HepG2 (cell line): ENCODE measurements around the gene NEAT1. TPM values are rescaled to one million over a fixed set of nuclear protein-coding genes. Genes with fewer than 3 reads are reported as not detected.

Experiments used
- MAFK ChIP-seq, 2 experiments: IDR thresholded peaks in 1 of 2; conservative IDR thresholded peaks in 1 of 2; 2 replicates each; pipeline ENCODE4 v1.6.1; 2011; ENCODE audit warnings: improper control_type of control experiment in 2 of 2, low read length in 2 of 2
- SETDB1 ChIP-seq: sonication (generic); formaldehyde crosslinking; IDR thresholded peaks from 2 replicates; pipeline ENCODE4 v1.5.1; 2020; ENCODE audit warnings: missing genetic modification reagents, mild to moderate bottlenecking, borderline replicate concordance
- ZNF350 ChIP-seq: sonication (generic); formaldehyde crosslinking; IDR thresholded peaks from 2 replicates; pipeline ENCODE4 v1.4.0; 2020; ENCODE audit warnings: mild to moderate bottlenecking, low read depth, missing genetic modification reagents, borderline replicate concordance
- ZNF567 ChIP-seq: sonication (generic); formaldehyde crosslinking; IDR thresholded peaks from 2 replicates; pipeline ENCODE4 v1.8.1; 2023; ENCODE audit warnings: mild to moderate bottlenecking, missing genetic modification reagents, borderline replicate concordance
- ZNF83 ChIP-seq: sonication (generic); formaldehyde crosslinking; IDR thresholded peaks from 2 replicates; pipeline ENCODE4 v1.4.0; 2020; ENCODE audit warnings: missing genetic modification reagents, mild to moderate bottlenecking, borderline replicate concordance
- polyA plus RNA-seq, 8 experiments: library from polyadenylated mRNA; depleted of rRNA in 3 of 8; stranded (reverse) in 7 of 8; unstranded in 1 of 8; fragments of >200 nt; fragmentation: Illumina TruSeq in 4 of 8; extraction: Trizol in 4 of 8; gene quantifications; 2 replicates each; pipeline versions ENCODE4 v1.2.1 to v1.2.3, GENCODE V29; 2011 to 2016; ENCODE audit warnings: low read depth in 4 of 8, missing spikeins in 1 of 8, mixed read lengths in 1 of 8; ENCODE audit not compliant: insufficient read depth in 1 of 8
- total RNA-seq, 5 experiments: library from RNA; depleted of rRNA; stranded (reverse); fragments of >200 nt; fragmentation: Illumina TruSeq; extraction: Trizol; gene quantifications; 2 replicates each; pipeline ENCODE4 v1.2.3, GENCODE V29; 2016; ENCODE audit warnings: low read depth in 1 of 5
- TF ChIP-seq, protein P1 (sequence below): sonication (generic); formaldehyde crosslinking; IDR thresholded peaks from 2 replicates; pipeline ENCODE4 v1.4.0; 2020; ENCODE audit warnings: missing genetic modification reagents, mild to moderate bottlenecking, borderline replicate concordance
- TF ChIP-seq, protein P2 (sequence below): sonication (generic); formaldehyde crosslinking; IDR thresholded peaks from 2 replicates; pipeline ENCODE4 v1.4.0; 2020; ENCODE audit warnings: mild to moderate bottlenecking, missing genetic modification reagents
- TF ChIP-seq, protein P3 (sequence below): sonication (generic); formaldehyde crosslinking; IDR thresholded peaks from 2 replicates; pipeline ENCODE4; 2020; ENCODE audit warnings: missing genetic modification reagents, mild to moderate bottlenecking, borderline replicate concordance
- TF ChIP-seq, protein P4 (sequence below): IDR thresholded peaks from 2 replicates; pipeline ENCODE4 v1.6.1; 2016; ENCODE audit warnings: mild to moderate bottlenecking

NEAT1 gene
- total and polyA plus RNA-seq, 2 of the 13 experiments (the other 11 are each of a cell fraction or from before 2014, with no cell fraction given): 20.5 to 41.2 TPM

DNA sequence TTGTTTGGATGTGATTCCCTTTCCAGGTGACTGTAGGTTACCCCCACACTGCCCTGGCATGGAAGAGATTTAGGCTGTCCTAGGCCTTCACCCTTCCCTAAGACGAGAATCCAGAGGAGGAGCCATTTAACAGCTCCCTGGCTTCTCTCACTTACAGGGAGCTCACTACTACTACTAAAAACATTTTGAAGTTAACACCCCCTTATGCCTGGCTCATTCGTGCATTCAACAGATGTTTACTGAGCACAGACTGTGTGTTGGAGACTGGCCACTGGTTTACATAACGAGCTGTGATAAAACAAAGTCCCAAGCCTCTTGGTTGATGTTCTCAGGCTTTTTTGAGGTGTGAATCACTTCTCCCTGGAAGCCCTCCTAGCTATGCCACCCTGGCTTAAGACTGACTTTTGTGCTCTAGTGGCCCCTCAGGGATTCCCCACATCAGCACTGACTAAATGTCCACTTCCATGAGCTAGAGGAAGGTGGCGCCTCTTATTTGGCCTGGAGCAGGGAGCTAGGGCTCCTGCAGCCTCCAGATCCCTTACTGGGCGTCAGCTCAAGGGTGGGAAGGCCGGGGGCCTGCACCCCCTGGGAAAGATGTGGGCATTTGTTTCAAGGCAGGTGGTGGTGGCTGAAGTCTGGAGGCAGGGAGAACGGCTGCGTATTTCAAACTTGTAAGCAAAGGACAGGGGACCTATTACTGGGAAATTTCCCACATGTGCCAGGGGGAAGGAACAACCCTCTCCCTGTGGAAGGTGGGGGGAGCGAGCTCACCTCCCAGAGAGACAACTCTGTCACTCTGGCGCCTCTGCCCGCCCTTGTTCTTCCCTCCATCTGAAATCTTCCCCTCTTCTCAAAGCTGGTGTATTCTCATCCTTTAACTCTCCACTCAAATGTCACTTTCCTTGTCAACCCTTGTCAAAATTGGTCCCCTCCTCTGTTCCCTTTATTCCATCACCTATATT, 56.9 kb downstream of the NEAT1 start (continued):
- TF ChIP-seq, protein P1, sequence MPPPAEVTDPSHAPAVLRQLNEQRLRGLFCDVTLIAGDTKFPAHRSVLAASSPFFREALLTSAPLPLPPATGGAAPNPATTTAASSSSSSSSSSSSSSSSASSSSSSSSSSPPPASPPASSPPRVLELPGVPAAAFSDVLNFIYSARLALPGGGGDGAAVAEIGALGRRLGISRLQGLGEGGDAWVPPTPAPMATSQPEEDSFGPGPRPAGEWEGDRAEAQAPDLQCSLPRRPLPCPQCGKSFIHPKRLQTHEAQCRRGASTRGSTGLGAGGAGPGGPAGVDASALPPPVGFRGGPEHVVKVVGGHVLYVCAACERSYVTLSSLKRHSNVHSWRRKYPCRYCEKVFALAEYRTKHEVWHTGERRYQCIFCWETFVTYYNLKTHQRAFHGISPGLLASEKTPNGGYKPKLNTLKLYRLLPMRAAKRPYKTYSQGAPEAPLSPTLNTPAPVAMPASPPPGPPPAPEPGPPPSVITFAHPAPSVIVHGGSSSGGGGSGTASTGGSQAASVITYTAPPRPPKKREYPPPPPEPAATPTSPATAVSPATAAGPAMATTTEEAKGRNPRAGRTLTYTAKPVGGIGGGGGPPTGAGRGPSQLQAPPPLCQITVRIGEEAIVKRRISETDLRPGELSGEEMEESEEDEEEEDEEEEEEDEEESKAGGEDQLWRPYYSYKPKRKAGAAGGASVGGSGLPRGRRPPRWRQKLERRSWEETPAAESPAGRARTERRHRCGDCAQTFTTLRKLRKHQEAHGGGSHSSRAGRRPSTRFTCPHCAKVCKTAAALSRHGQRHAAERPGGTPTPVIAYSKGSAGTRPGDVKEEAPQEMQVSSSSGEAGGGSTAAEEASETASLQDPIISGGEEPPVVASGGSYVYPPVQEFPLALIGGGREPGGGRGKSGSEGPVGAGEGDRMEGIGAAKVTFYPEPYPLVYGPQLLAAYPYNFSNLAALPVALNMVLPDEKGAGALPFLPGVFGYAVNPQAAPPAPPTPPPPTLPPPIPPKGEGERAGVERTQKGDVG: no peak
- TF ChIP-seq ZNF567 (CRISPR knock-in tag) (no peak), ZNF83 (CRISPR knock-in tag) (no peak), MAFK (conservative IDR thresholded peaks at IDR 0.05 in 1 of 2, IDR thresholded peaks at IDR 0.05 in 1 of 2; ENCODE audit: low read length in 2 of 2) (no peak), SETDB1 (CRISPR knock-in tag) (no peak), ZNF350 (CRISPR knock-in tag) (no peak)
- TF ChIP-seq, protein P2, sequence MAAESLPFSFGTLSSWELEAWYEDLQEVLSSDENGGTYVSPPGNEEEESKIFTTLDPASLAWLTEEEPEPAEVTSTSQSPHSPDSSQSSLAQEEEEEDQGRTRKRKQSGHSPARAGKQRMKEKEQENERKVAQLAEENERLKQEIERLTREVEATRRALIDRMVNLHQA (CRISPR knock-in tag): no peak
- TF ChIP-seq, protein P3, sequence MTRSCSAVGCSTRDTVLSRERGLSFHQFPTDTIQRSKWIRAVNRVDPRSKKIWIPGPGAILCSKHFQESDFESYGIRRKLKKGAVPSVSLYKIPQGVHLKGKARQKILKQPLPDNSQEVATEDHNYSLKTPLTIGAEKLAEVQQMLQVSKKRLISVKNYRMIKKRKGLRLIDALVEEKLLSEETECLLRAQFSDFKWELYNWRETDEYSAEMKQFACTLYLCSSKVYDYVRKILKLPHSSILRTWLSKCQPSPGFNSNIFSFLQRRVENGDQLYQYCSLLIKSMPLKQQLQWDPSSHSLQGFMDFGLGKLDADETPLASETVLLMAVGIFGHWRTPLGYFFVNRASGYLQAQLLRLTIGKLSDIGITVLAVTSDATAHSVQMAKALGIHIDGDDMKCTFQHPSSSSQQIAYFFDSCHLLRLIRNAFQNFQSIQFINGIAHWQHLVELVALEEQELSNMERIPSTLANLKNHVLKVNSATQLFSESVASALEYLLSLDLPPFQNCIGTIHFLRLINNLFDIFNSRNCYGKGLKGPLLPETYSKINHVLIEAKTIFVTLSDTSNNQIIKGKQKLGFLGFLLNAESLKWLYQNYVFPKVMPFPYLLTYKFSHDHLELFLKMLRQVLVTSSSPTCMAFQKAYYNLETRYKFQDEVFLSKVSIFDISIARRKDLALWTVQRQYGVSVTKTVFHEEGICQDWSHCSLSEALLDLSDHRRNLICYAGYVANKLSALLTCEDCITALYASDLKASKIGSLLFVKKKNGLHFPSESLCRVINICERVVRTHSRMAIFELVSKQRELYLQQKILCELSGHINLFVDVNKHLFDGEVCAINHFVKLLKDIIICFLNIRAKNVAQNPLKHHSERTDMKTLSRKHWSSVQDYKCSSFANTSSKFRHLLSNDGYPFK: no peak
- TF ChIP-seq, protein P4, sequence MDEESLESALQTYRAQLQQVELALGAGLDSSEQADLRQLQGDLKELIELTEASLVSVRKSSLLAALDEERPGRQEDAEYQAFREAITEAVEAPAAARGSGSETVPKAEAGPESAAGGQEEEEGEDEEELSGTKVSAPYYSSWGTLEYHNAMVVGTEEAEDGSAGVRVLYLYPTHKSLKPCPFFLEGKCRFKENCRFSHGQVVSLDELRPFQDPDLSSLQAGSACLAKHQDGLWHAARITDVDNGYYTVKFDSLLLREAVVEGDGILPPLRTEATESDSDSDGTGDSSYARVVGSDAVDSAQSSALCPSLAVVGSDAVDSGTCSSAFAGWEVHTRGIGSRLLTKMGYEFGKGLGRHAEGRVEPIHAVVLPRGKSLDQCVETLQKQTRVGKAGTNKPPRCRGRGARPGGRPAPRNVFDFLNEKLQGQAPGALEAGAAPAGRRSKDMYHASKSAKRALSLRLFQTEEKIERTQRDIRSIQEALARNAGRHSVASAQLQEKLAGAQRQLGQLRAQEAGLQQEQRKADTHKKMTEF (CRISPR knock-in tag): peak; percentile 56; the same call in 1 of the 2 replicates
